ENCODE data around the gene NMB.
"Not testable (repeated sequence)": the region's sequence is repeated elsewhere in the genome, so short reads cannot be mapped to it uniquely, and the experiment has no call there.

Gene NMB

GRCh38 chr15:84645997-84646396, 12.0 kb downstream of the NMB start:
- no peak for TF ChIP-seq POLR2A (IDR thresholded peaks at IDR 0.05; ENCODE audit: low read depth, low read length)
- FAIRE-seq (no peak), DNase-seq (ENCODE audit: insufficient read length, low spot score) (no peak)

- FAIRE-seq (no peak), DNase-seq (ENCODE audit: insufficient read length, low spot score) (no peak)
- TF ChIP-seq POLR2A (IDR thresholded peaks at IDR 0.05; ENCODE audit: low read depth, low read length): no peak
These were observed 12.5 kb downstream of the NMB start for GRCh38 chr15:84645496-84645895.

GRCh38 chr15:84643838-84644237, 14.2 kb downstream of the NMB start:
- no peak for DNase-seq (ENCODE audit: insufficient read length, low spot score)

GRCh38 chr15:84642640-84643039, 15.4 kb downstream of the NMB start:
- not testable (repeated sequence) for DNase-seq (ENCODE audit: insufficient read length, low spot score); FAIRE-seq

More at GRCh38 chr15:84643838-84644237, 14.2 kb downstream of the NMB start:
- FAIRE-seq: no peak
- no peak for TF ChIP-seq POLR2A (IDR thresholded peaks at IDR 0.05; ENCODE audit: low read depth, low read length)

GRCh38 chr15:84641871-84642270, 16.1 kb downstream of the NMB start:
- DNase-seq (ENCODE audit: insufficient read length, low spot score); FAIRE-seq: not testable (repeated sequence)

GRCh38 chr15:84638103-84638502, 19.9 kb downstream of the NMB start:
- no peak for TF ChIP-seq POLR2A (IDR thresholded peaks at IDR 0.05; ENCODE audit: low read depth, low read length)
- no peak for FAIRE-seq
- DNase-seq (ENCODE audit: insufficient read length, low spot score): no peak

GRCh38 chr15:84634228-84634837, 23.7 kb downstream of the NMB start:
- no peak for DNase-seq (ENCODE audit: insufficient read length, low spot score)
- FAIRE-seq: no peak
- no peak for TF ChIP-seq POLR2A (IDR thresholded peaks at IDR 0.05; ENCODE audit: low read depth, low read length)

- FAIRE-seq: no peak
- TF ChIP-seq POLR2A (IDR thresholded peaks at IDR 0.05; ENCODE audit: low read depth, low read length): no peak
- DNase-seq (ENCODE audit: insufficient read length, low spot score): no peak
These were observed 24.4 kb downstream of the NMB start for GRCh38 chr15:84633311-84634227.

- no peak for TF ChIP-seq POLR2A (IDR thresholded peaks at IDR 0.05; ENCODE audit: low read depth, low read length)
- DNase-seq (ENCODE audit: insufficient read length, low spot score): no peak
- FAIRE-seq: no peak
These were observed 26.2 kb downstream of the NMB start for GRCh38 chr15:84631706-84632272.

- FAIRE-seq (no peak), DNase-seq (ENCODE audit: insufficient read length, low spot score) (no peak)
- no peak for TF ChIP-seq POLR2A (IDR thresholded peaks at IDR 0.05; ENCODE audit: low read depth, low read length)
These were observed 29.0 kb downstream of the NMB start for GRCh38 chr15:84629033-84629432.

GRCh38 chr15:84625123-84625522, 32.9 kb downstream of the NMB start:
- DNase-seq (ENCODE audit: insufficient read length, low spot score) (no peak), FAIRE-seq (no peak)
- no peak for TF ChIP-seq POLR2A (IDR thresholded peaks at IDR 0.05; ENCODE audit: low read depth, low read length)

- FAIRE-seq (no peak), DNase-seq (ENCODE audit: insufficient read length, low spot score) (no peak)
- TF ChIP-seq POLR2A (IDR thresholded peaks at IDR 0.05; ENCODE audit: low read depth, low read length): no peak
These were observed 33.6 kb downstream of the NMB start for GRCh38 chr15:84624359-84624758.

GRCh38 chr15:84621358-84621979, 36.5 kb downstream of the NMB start:
- DNase-seq (ENCODE audit: insufficient read length, low spot score) (no peak), FAIRE-seq (no peak)
- no peak for TF ChIP-seq POLR2A (IDR thresholded peaks at IDR 0.05; ENCODE audit: low read depth, low read length)

GRCh38 chr15:84620626-84621025, 37.4 kb downstream of the NMB start:
- no peak for TF ChIP-seq POLR2A (IDR thresholded peaks at IDR 0.05; ENCODE audit: low read depth, low read length)
- DNase-seq (ENCODE audit: insufficient read length, low spot score) (no peak), FAIRE-seq (no peak)
